ENCODE data around the gene AKR1B15.
"Not testable (repeated sequence)": the region's sequence is repeated elsewhere in the genome, so short reads cannot be mapped to it uniquely, and the experiment has no call there.

- TF ChIP-seq CTCF (IDR thresholded peaks at IDR 0.05 in 2 of 3, conservative IDR thresholded peaks at IDR 0.05 in 1 of 3; ENCODE audit: borderline replicate concordance in 1 of 3, insufficient read depth in 1 of 3, low read depth in 2 of 3, low read length in 2 of 3); ZNF274 (IDR thresholded peaks at IDR 0.05; ENCODE audit: low read depth, low read length); EZH2 (IDR thresholded peaks at IDR 0.05); SIN3A (IDR thresholded peaks at IDR 0.05; ENCODE audit: low read depth); POLR2A (IDR thresholded peaks at IDR 0.05; ENCODE audit: borderline replicate concordance, extremely low read depth, insufficient read depth, insufficient read length); CEBPB (IDR thresholded peaks at IDR 0.05; ENCODE audit: low read depth); REST (IDR thresholded peaks at IDR 0.05; ENCODE audit: low read depth); ATF3 (IDR thresholded peaks at IDR 0.05); POLR2AphosphoS5 (IDR thresholded peaks at IDR 0.05; ENCODE audit: low read depth, low read length); SP1 (IDR thresholded peaks at IDR 0.05; ENCODE audit: low read depth); EZH2phosphoT487 (IDR thresholded peaks at IDR 0.05; ENCODE audit: borderline replicate concordance); EGR1 (IDR thresholded peaks at IDR 0.05; ENCODE audit: low read depth); ELF1 (IDR thresholded peaks at IDR 0.05; ENCODE audit: borderline replicate concordance, low read depth): not testable (repeated sequence)
Measured at GRCh38 chr7:134536558-134536957, 12.4 kb upstream of the AKR1B15 start.
